HG03135 (cell line): ENCODE measurements around the gene ATP5PF.
"Not testable (repeated sequence)": the region's sequence is repeated elsewhere in the genome, so short reads cannot be mapped to it uniquely, and the experiment has no call there.

ENCODE experiments used
- ATAC-seq: cut with Tn5 transposase; IDR thresholded peaks from one replicate; pipeline ENCODE4 v1.9.1; 2021; ENCODE audit warnings: mild to moderate bottlenecking, moderate library complexity; ENCODE audit not compliant: unreplicated experiment

The ATP5PF gene

GRCh38 chr21:25732091-25732760 lies 2.5 kb downstream of the ATP5PF start:
- ATAC-seq: no peak

- ATAC-seq: no peak
Measured at GRCh38 chr21:25722631-25723030, 12.1 kb downstream of the ATP5PF start.

GRCh38 chr21:25721987-25722386 lies 12.7 kb downstream of the ATP5PF start:
- ATAC-seq: no peak

- no peak for ATAC-seq
Measured at GRCh38 chr21:25717491-25718147, 17.1 kb downstream of the ATP5PF start.

- not testable (repeated sequence) for ATAC-seq
Measured at GRCh38 chr21:25714066-25714465, 20.6 kb downstream of the ATP5PF start.

- no peak for ATAC-seq
Measured at GRCh38 chr21:25710550-25710949, 24.2 kb downstream of the ATP5PF start.

- ATAC-seq: no peak
Measured at GRCh38 chr21:25709684-25710265, 24.9 kb downstream of the ATP5PF start.

- no peak for ATAC-seq
Measured at GRCh38 chr21:25708467-25709065, 26.1 kb downstream of the ATP5PF start.

GRCh38 chr21:25701529-25701928 lies 33.2 kb downstream of the ATP5PF start:
- no peak for ATAC-seq

GRCh38 chr21:25700741-25701140 lies 34.0 kb downstream of the ATP5PF start:
- ATAC-seq: no peak

- not testable (repeated sequence) for ATAC-seq
Measured at GRCh38 chr21:25695461-25695860, 39.2 kb downstream of the ATP5PF start.

- ATAC-seq: no peak
Measured at GRCh38 chr21:25691976-25692375, 42.7 kb downstream of the ATP5PF start.

GRCh38 chr21:25689226-25689625 lies 45.5 kb downstream of the ATP5PF start:
- no peak for ATAC-seq

- ATAC-seq: no peak
Measured at GRCh38 chr21:25688275-25689155, 46.2 kb downstream of the ATP5PF start.

GRCh38 chr21:25687787-25688186 lies 46.9 kb downstream of the ATP5PF start:
- ATAC-seq: no peak

- ATAC-seq: no peak
Measured at GRCh38 chr21:25682382-25682781, 52.3 kb downstream of the ATP5PF start.

- ATAC-seq: no peak
Measured at GRCh38 chr21:25676451-25676850, 58.3 kb downstream of the ATP5PF start.
